Fibroblast of lung (primary cell): ENCODE measurements around the gene MICU1. TPM values are rescaled to one million over a fixed set of nuclear protein-coding genes. Genes with fewer than 3 reads are reported as not detected.
A peak's percentile ranks its signal among the peaks of the same experiment; 100 is the strongest.

Experiments used
- DNase-seq, 2 donors: peaks; one replicate each; pipeline versions ENCODE4 v3.0.0 to v3.0.0-alpha.2; 2010; ENCODE audit warnings: low read depth in 2 of 2
- H2AFZ ChIP-seq: 2 replicates; pipeline ENCODE4 v1.5.1; 2012; ENCODE audit warnings: low read length, control low read depth, inconsistent platforms
- H3K27ac ChIP-seq: 2 replicates; pipeline ENCODE4 v1.5.1; 2011; ENCODE audit warnings: low read length, control low read depth; ENCODE audit not compliant: insufficient read depth
- H3K27me3 ChIP-seq: 2 replicates; pipeline ENCODE4 v1.5.1; 2011; ENCODE audit warnings: mild to moderate bottlenecking, low read length; ENCODE audit not compliant: control insufficient read depth, insufficient read depth
- H3K36me3 ChIP-seq: 2 replicates; pipeline ENCODE4 v1.5.1; 2011; ENCODE audit warnings: low read length; ENCODE audit not compliant: control insufficient read depth, insufficient read depth
- H3K4me1 ChIP-seq: 2 replicates; pipeline ENCODE4 v1.5.1; 2011; ENCODE audit warnings: low read length; ENCODE audit not compliant: control insufficient read depth, insufficient read depth; ENCODE audit errors: extremely low read depth
- H3K4me2 ChIP-seq: 2 replicates; pipeline ENCODE4 v1.5.1; 2011; ENCODE audit warnings: low read length, control low read depth; ENCODE audit not compliant: insufficient read depth; ENCODE audit errors: extremely low read depth
- H3K4me3 ChIP-seq, 4 experiments: fragments of 200-600 bp in 1 of 4; sonication (generic) in 1 of 4; replicated peaks in 1 of 4; 2 replicates each; pipeline ENCODE4 v1.5.1; 2011 to 2016; ENCODE audit warnings: low read length in 4 of 4, low read depth in 3 of 4, mild to moderate bottlenecking in 3 of 4, control low read depth in 2 of 4, inconsistent platforms in 1 of 4, mixed read lengths in 1 of 4; ENCODE audit not compliant: insufficient read depth in 1 of 4; ENCODE audit errors: control extremely low read depth in 1 of 4
- H3K79me2 ChIP-seq: 2 replicates; pipeline ENCODE4 v1.5.1; 2012; ENCODE audit warnings: mild to moderate bottlenecking, low read length, inconsistent platforms; ENCODE audit not compliant: control insufficient read depth, insufficient read depth
- H3K9ac ChIP-seq: 2 replicates; pipeline ENCODE4 v1.5.1; 2011; ENCODE audit warnings: mild to moderate bottlenecking, low read length, control low read depth; ENCODE audit not compliant: insufficient read depth
- H3K9me3 ChIP-seq: 2 replicates; pipeline ENCODE4 v1.5.1; 2012; ENCODE audit warnings: low read depth, low read length; ENCODE audit not compliant: control insufficient read depth, insufficient read depth
- H4K20me1 ChIP-seq: 2 replicates; pipeline ENCODE4 v1.5.1; 2011; ENCODE audit warnings: low read length; ENCODE audit not compliant: control insufficient read depth, insufficient read depth; ENCODE audit errors: extremely low read depth
- CTCF ChIP-seq, 2 donors: IDR thresholded peaks in 1 of 2; conservative IDR thresholded peaks in 1 of 2; 1 replicate in 1 of 2; 2 replicates in 1 of 2; pipeline ENCODE4 v1.5.1; 2011 to 2012; ENCODE audit warnings: low read length in 2 of 2, control low read depth in 1 of 2, inconsistent platforms in 1 of 2, low read depth in 1 of 2, mild to moderate bottlenecking in 1 of 2
- EZH2 ChIP-seq: IDR thresholded peaks from 2 replicates; pipeline ENCODE4 v1.5.1; 2012; ENCODE audit warnings: low read length, control low read depth, mild to moderate bottlenecking; ENCODE audit errors: missing control alignments
- polyA plus RNA-seq, 2 donors: library from polyadenylated mRNA; depleted of rRNA in 1 of 2; stranded (reverse) in 1 of 2; unstranded in 1 of 2; fragments of >200 nt; gene quantifications; 2 replicates each; pipeline ENCODE4 v1.2.1, GENCODE V29; 2011 to 2012; ENCODE audit warnings: missing spikeins in 1 of 2
- total RNA-seq: library from RNA; depleted of rRNA; stranded (reverse); fragments of >200 nt; gene quantifications from 2 replicates; pipeline ENCODE4 v1.2.1, GENCODE V29; 2014

MICU1 gene
- total and polyA plus RNA-seq, 2 donors (not counting 1 experiment from before 2014, with no cell fraction given): 83.2 to 83.3 TPM

GRCh38 chr10:72503694-72504438 is 122.0 kb downstream of the MICU1 start:
- TF ChIP-seq EZH2 (no peak), CTCF (conservative IDR thresholded peaks at IDR 0.05 in 1 of 2, IDR thresholded peaks at IDR 0.05 in 1 of 2; ENCODE audit: low read depth in 1 of 2, low read length in 2 of 2) (no peak)
- Histone ChIP-seq H4K20me1 (no peaks in the 10 kb centered on the region), H3K9ac (no peak overlapping the region), H3K79me2 (no peaks in the 10 kb centered on the region), H3K4me3 (no peak overlapping the region), H3K4me2 (no peak overlapping the region), H3K9me3 (no peaks in the 10 kb centered on the region), H3K27me3 (no peaks in the 10 kb centered on the region), H3K36me3 (no peaks in the 10 kb centered on the region), H2AFZ (no peak overlapping the region), H3K27ac (peak overlapping the region; percentile 28), H3K4me1 (peaks cover 5% of the 10 kb centered on the region)
- peak in 1 of 2 donors; percentile 15 for DNase-seq

- Histone ChIP-seq H3K4me2 (peak overlapping the region; percentile 49), H3K27ac (peak overlapping the region; percentile 60)
These were observed 122.6 kb downstream of the MICU1 start for GRCh38 chr10:72503241-72503640.

GRCh38 chr10:72502581-72502980 is 123.3 kb downstream of the MICU1 start:
- H3K9me3 ChIP-seq: no peaks in the 10 kb centered on the region
- H3K27ac ChIP-seq: peak overlapping the region; percentile 60
- H2AFZ ChIP-seq: no peak overlapping the region
- H4K20me1 ChIP-seq: no peaks in the 10 kb centered on the region
- H3K4me3 ChIP-seq: no peak overlapping the region
- no peaks in the 10 kb centered on the region for H3K27me3 ChIP-seq
- H3K79me2 ChIP-seq: no peaks in the 10 kb centered on the region
- peak; percentile 0 to 10 for DNase-seq
- H3K4me2 ChIP-seq: peak overlapping the region; percentile 49
- H3K4me1 ChIP-seq: peaks cover 5% of the 10 kb centered on the region
- no peaks in the 10 kb centered on the region for H3K36me3 ChIP-seq
- H3K9ac ChIP-seq: no peak overlapping the region
- no peak for TF ChIP-seq CTCF (conservative IDR thresholded peaks at IDR 0.05 in 1 of 2, IDR thresholded peaks at IDR 0.05 in 1 of 2; ENCODE audit: low read depth in 1 of 2, low read length in 2 of 2)
- TF ChIP-seq EZH2: no peak

More at GRCh38 chr10:72503241-72503640, 122.6 kb downstream of the MICU1 start:
- H3K9me3 ChIP-seq: no peaks in the 10 kb centered on the region
- DNase-seq: peak; percentile 73 to 80
- no peak overlapping the region for H3K4me3 ChIP-seq
- no peak overlapping the region for H3K9ac ChIP-seq
- H3K79me2 ChIP-seq: no peaks in the 10 kb centered on the region
- TF ChIP-seq EZH2: no peak
- TF ChIP-seq CTCF (conservative IDR thresholded peaks at IDR 0.05 in 1 of 2, IDR thresholded peaks at IDR 0.05 in 1 of 2; ENCODE audit: low read depth in 1 of 2, low read length in 2 of 2): no peak
- H4K20me1 ChIP-seq: no peaks in the 10 kb centered on the region
- peaks cover 5% of the 10 kb centered on the region for H3K4me1 ChIP-seq
- no peak overlapping the region for H2AFZ ChIP-seq
- H3K36me3 ChIP-seq: no peaks in the 10 kb centered on the region
- no peaks in the 10 kb centered on the region for H3K27me3 ChIP-seq
